Measurements from ENCODE around the gene ATP8B2.

GRCh38 chr1:154353966-154354365 is 28.6 kb downstream of the ATP8B2 start:
- TF ChIP-seq POLR2AphosphoS5 (IDR thresholded peaks at IDR 0.05; ENCODE audit: low read depth, low read length) (no peak), POLR2A (IDR thresholded peaks at IDR 0.05; ENCODE audit: low read depth, low read length) (no peak), TAF1 (IDR thresholded peaks at IDR 0.05; ENCODE audit: borderline replicate concordance, low read depth, low read length) (no peak)

Measured in GM12892 (cell line).